Measurements from ENCODE around the gene AARS2.

AARS2 gene

GRCh38 chr6:44264154-44265006 lies 48.8 kb downstream of the AARS2 start:
- Histone ChIP-seq H3K27ac (ENCODE audit: low read depth, low read length) (peak overlapping the region; percentile 70), H3K9me3 (ENCODE audit: control insufficient read depth in 1 of 2, low read length in 2 of 2) (no peaks in the 10 kb centered on the region), H3K36me3 (ENCODE audit: control insufficient read depth in 1 of 2, insufficient read depth in 2 of 2, low read length in 2 of 2) (peaks cover 9 to 25% of the 10 kb centered on the region in 2 donors), H3K27me3 (ENCODE audit: control insufficient read depth in 1 of 2, insufficient read depth in 2 of 2, low read length in 2 of 2) (peaks cover 7 to 12% of the 10 kb centered on the region in 2 donors), H3K4me3 (ENCODE audit: low read depth in 1 of 2, low read length in 2 of 2) (peak overlapping the region; percentile 90 to 96), H3K9ac (ENCODE audit: low read depth in 1 of 2, low read length in 2 of 2) (peak overlapping the region; percentile 92 to 97), H3K4me1 (ENCODE audit: control insufficient read depth in 1 of 2, insufficient read depth in 2 of 2, low read length in 2 of 2) (peaks cover 26 to 37% of the 10 kb centered on the region in 2 donors)

GRCh38 chr6:44263354-44264100 lies 49.6 kb downstream of the AARS2 start:
- peaks cover 13 to 25% of the 10 kb centered on the region in 2 donors for H3K36me3 ChIP-seq (ENCODE audit: control insufficient read depth in 1 of 2, insufficient read depth in 2 of 2, low read length in 2 of 2)
- peak overlapping the region; percentile 90 to 96 for H3K4me3 ChIP-seq (ENCODE audit: low read depth in 1 of 2, low read length in 2 of 2)
- peaks cover 26 to 37% of the 10 kb centered on the region in 2 donors for H3K4me1 ChIP-seq (ENCODE audit: control insufficient read depth in 1 of 2, insufficient read depth in 2 of 2, low read length in 2 of 2)
- H3K9me3 ChIP-seq (ENCODE audit: control insufficient read depth in 1 of 2, low read length in 2 of 2), result no peaks in the 10 kb centered on the region
- peaks cover 2 to 4% of the 10 kb centered on the region in 2 donors for H3K27me3 ChIP-seq (ENCODE audit: control insufficient read depth in 1 of 2, insufficient read depth in 2 of 2, low read length in 2 of 2)
- peak overlapping the region; percentile 92 to 97 for H3K9ac ChIP-seq (ENCODE audit: low read depth in 1 of 2, low read length in 2 of 2)
- H3K27ac ChIP-seq (ENCODE audit: low read depth, low read length), result peak overlapping the region; percentile 33

GRCh38 chr6:44262467-44263353 lies 50.4 kb downstream of the AARS2 start:
- no peaks in the 10 kb centered on the region for H3K9me3 ChIP-seq (ENCODE audit: control insufficient read depth in 1 of 2, low read length in 2 of 2)
- H3K4me1 ChIP-seq (ENCODE audit: control insufficient read depth in 1 of 2, insufficient read depth in 2 of 2, low read length in 2 of 2), result peaks cover 32 to 43% of the 10 kb centered on the region in 2 donors
- peak overlapping the region; percentile 22 for H3K27ac ChIP-seq (ENCODE audit: low read depth, low read length)
- peak overlapping the region; percentile 92 to 97 for H3K9ac ChIP-seq (ENCODE audit: low read depth in 1 of 2, low read length in 2 of 2)
- H3K4me3 ChIP-seq (ENCODE audit: low read depth in 1 of 2, low read length in 2 of 2), result peak overlapping the region; percentile 90 to 96
- H3K27me3 ChIP-seq (ENCODE audit: control insufficient read depth in 1 of 2, insufficient read depth in 2 of 2, low read length in 2 of 2), result no peaks in the 10 kb centered on the region
- H3K36me3 ChIP-seq (ENCODE audit: control insufficient read depth in 1 of 2, insufficient read depth in 2 of 2, low read length in 2 of 2), result peaks cover 16 to 25% of the 10 kb centered on the region in 2 donors

GRCh38 chr6:44261581-44261980 lies 51.6 kb downstream of the AARS2 start:
- Histone ChIP-seq H3K36me3 (ENCODE audit: control insufficient read depth in 1 of 2, insufficient read depth in 2 of 2, low read length in 2 of 2) (peaks cover 16 to 25% of the 10 kb centered on the region in 2 donors), H3K9me3 (ENCODE audit: control insufficient read depth in 1 of 2, low read length in 2 of 2) (no peaks in the 10 kb centered on the region), H3K9ac (ENCODE audit: low read depth in 1 of 2, low read length in 2 of 2) (no peak overlapping the region), H3K4me1 (ENCODE audit: control insufficient read depth in 1 of 2, insufficient read depth in 2 of 2, low read length in 2 of 2) (peaks cover 35 to 48% of the 10 kb centered on the region in 2 donors), H3K27me3 (ENCODE audit: control insufficient read depth in 1 of 2, insufficient read depth in 2 of 2, low read length in 2 of 2) (no peaks in the 10 kb centered on the region), H3K27ac (ENCODE audit: low read depth, low read length) (no peak overlapping the region), H3K4me3 (ENCODE audit: low read depth in 1 of 2, low read length in 2 of 2) (no peak overlapping the region)

GRCh38 chr6:44260451-44261297 lies 52.5 kb downstream of the AARS2 start:
- Histone ChIP-seq H3K36me3 (ENCODE audit: control insufficient read depth in 1 of 2, insufficient read depth in 2 of 2, low read length in 2 of 2) (peaks cover 16 to 25% of the 10 kb centered on the region in 2 donors), H3K27me3 (ENCODE audit: control insufficient read depth in 1 of 2, insufficient read depth in 2 of 2, low read length in 2 of 2) (no peaks in the 10 kb centered on the region), H3K27ac (ENCODE audit: low read depth, low read length) (no peak overlapping the region), H3K4me1 (ENCODE audit: control insufficient read depth in 1 of 2, insufficient read depth in 2 of 2, low read length in 2 of 2) (peaks cover 44 to 57% of the 10 kb centered on the region in 2 donors), H3K9me3 (ENCODE audit: control insufficient read depth in 1 of 2, low read length in 2 of 2) (no peaks in the 10 kb centered on the region), H3K9ac (ENCODE audit: low read depth in 1 of 2, low read length in 2 of 2) (no peak overlapping the region), H3K4me3 (ENCODE audit: low read depth in 1 of 2, low read length in 2 of 2) (no peak overlapping the region)

GRCh38 chr6:44260011-44260410 lies 53.1 kb downstream of the AARS2 start:
- no peaks in the 10 kb centered on the region for H3K27me3 ChIP-seq (ENCODE audit: control insufficient read depth in 1 of 2, insufficient read depth in 2 of 2, low read length in 2 of 2)
- H3K9ac ChIP-seq (ENCODE audit: low read depth in 1 of 2, low read length in 2 of 2), result no peak overlapping the region
- H3K4me1 ChIP-seq (ENCODE audit: control insufficient read depth in 1 of 2, insufficient read depth in 2 of 2, low read length in 2 of 2), result peaks cover 47 to 57% of the 10 kb centered on the region in 2 donors
- H3K36me3 ChIP-seq (ENCODE audit: control insufficient read depth in 1 of 2, insufficient read depth in 2 of 2, low read length in 2 of 2), result peaks cover 16 to 30% of the 10 kb centered on the region in 2 donors
- no peak overlapping the region for H3K4me3 ChIP-seq (ENCODE audit: low read depth in 1 of 2, low read length in 2 of 2)
- H3K27ac ChIP-seq (ENCODE audit: low read depth, low read length), result no peak overlapping the region
- H3K9me3 ChIP-seq (ENCODE audit: control insufficient read depth in 1 of 2, low read length in 2 of 2), result no peaks in the 10 kb centered on the region

GRCh38 chr6:44258921-44259320 lies 54.2 kb downstream of the AARS2 start:
- H3K27ac ChIP-seq (ENCODE audit: low read depth, low read length), result no peak overlapping the region
- H3K4me1 ChIP-seq (ENCODE audit: control insufficient read depth in 1 of 2, insufficient read depth in 2 of 2, low read length in 2 of 2), result peaks cover 42 to 46% of the 10 kb centered on the region in 2 donors
- H3K9me3 ChIP-seq (ENCODE audit: control insufficient read depth in 1 of 2, low read length in 2 of 2), result no peaks in the 10 kb centered on the region
- no peaks in the 10 kb centered on the region for H3K27me3 ChIP-seq (ENCODE audit: control insufficient read depth in 1 of 2, insufficient read depth in 2 of 2, low read length in 2 of 2)
- peaks cover 21 to 41% of the 10 kb centered on the region in 2 donors for H3K36me3 ChIP-seq (ENCODE audit: control insufficient read depth in 1 of 2, insufficient read depth in 2 of 2, low read length in 2 of 2)
- H3K9ac ChIP-seq (ENCODE audit: low read depth in 1 of 2, low read length in 2 of 2), result no peak overlapping the region
- H3K4me3 ChIP-seq (ENCODE audit: low read depth in 1 of 2, low read length in 2 of 2), result no peak overlapping the region

GRCh38 chr6:44258325-44258863 lies 54.8 kb downstream of the AARS2 start:
- Histone ChIP-seq H3K9me3 (ENCODE audit: control insufficient read depth in 1 of 2, low read length in 2 of 2) (no peaks in the 10 kb centered on the region), H3K27ac (ENCODE audit: low read depth, low read length) (no peak overlapping the region), H3K4me1 (ENCODE audit: control insufficient read depth in 1 of 2, insufficient read depth in 2 of 2, low read length in 2 of 2) (peaks cover 36 to 41% of the 10 kb centered on the region in 2 donors), H3K4me3 (ENCODE audit: low read depth in 1 of 2, low read length in 2 of 2) (no peak overlapping the region), H3K27me3 (ENCODE audit: control insufficient read depth in 1 of 2, insufficient read depth in 2 of 2, low read length in 2 of 2) (no peaks in the 10 kb centered on the region), H3K36me3 (ENCODE audit: control insufficient read depth in 1 of 2, insufficient read depth in 2 of 2, low read length in 2 of 2) (peaks cover 21 to 46% of the 10 kb centered on the region in 2 donors), H3K9ac (ENCODE audit: low read depth in 1 of 2, low read length in 2 of 2) (no peak overlapping the region)

Measured in duodenal mucosa (tissue), 2 donors.